Measurements from ENCODE around the gene PIM1. TPM values are rescaled to one million over a fixed set of nuclear protein-coding genes. Genes with fewer than 3 reads are reported as not detected.

Gene PIM1
- total RNA-seq, 1 donor from 2014 or later, result 50.9 TPM

DNA sequence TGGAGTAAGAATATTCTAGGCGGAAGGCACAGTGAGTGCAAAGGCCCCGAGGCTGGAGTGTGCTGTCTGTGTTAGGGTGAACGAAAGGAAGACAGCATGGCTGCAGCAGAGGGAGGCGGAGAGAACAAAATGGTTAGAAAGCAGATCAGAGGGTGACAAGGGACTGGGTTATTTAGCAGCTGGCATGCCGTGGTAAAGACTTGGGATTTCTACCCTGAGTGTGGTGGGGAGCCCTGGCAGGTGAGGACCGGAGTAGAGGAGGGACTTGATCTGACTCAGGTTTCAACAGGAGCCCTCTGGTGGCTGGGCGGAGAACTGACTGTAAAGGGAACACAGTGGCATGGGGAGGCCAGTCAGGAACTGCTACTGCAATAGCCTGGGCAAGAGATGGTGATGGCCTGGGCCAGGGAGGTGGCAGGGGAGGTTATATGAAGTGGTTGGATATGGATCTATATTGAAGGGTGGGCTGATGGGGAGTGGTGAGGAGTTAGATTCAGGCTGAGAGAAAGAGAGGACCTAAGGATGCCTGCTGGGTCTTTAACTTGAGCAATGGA, 38.0 kb downstream of the PIM1 start:
- peak; percentile 87 for DNase-seq (ENCODE audit: low spot score)
- ATAC-seq, result peak; percentile 54
- intact Hi-C loops (cut with DNase I), result no loop called here

DNA sequence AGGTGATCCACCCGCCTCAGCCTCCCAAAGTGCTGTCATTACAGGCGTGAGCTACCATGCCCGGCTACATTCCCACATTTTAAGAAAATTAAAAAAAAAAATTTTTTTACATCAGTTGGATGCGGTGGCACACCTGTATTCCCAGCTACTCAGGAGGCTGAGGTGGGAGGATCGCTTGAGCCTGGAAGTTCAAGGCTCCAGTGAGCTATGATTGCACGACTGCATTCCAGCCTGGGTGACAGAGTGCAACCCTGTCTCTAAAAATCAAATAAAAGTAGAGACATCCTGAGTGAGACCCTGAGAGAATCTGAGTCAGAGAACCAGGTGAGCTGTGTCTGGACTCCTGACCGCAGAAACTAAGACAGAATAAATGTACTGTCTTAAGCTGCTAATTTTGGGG, 38.8 kb downstream of the PIM1 start:
- ATAC-seq, result no peak

DNA sequence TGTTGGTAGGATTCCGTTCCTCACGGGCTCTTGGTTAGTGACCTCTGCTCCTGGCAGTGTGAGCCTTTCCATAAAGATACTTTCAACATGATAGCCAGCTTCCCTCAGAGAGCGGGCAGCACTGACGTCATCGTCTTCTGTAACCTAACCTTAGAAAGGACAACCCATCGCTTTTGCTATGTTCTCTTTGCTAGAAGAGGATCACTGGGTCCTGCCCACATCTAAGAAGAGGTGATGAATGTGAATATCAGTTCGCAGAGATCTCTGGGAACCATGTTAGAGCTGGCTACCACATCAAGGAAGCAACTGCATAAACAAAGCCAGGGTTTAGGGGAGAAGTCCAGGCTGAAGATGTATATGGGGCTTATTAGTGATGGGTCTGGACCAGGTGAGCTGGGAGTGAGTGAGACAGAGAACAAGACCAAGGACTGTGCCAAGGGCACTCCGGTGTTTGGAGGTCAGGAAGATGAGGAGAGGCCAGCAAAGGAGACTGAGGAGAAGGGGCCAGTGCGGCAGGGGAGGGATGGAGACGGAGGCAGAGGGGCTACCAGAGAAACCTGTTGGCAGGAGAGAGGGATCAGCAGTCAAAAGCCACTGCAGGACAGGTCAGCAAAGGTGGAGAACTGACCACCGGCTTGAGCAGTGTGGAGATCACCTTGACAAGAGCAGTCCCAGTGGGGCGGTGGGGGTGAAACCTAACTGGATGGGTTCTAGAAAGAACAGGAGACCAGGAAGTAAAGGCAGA, 39.7 kb downstream of the PIM1 start:
- intact Hi-C loops (cut with DNase I), result no loop called here
- no peak for DNase-seq (ENCODE audit: low spot score)
- ATAC-seq, result peak; percentile 6

More for the DNA sequence above, 38.8 kb downstream of the PIM1 start:
- no peak for DNase-seq (ENCODE audit: low spot score)
- intact Hi-C loops (cut with DNase I), result no loop called here

DNA sequence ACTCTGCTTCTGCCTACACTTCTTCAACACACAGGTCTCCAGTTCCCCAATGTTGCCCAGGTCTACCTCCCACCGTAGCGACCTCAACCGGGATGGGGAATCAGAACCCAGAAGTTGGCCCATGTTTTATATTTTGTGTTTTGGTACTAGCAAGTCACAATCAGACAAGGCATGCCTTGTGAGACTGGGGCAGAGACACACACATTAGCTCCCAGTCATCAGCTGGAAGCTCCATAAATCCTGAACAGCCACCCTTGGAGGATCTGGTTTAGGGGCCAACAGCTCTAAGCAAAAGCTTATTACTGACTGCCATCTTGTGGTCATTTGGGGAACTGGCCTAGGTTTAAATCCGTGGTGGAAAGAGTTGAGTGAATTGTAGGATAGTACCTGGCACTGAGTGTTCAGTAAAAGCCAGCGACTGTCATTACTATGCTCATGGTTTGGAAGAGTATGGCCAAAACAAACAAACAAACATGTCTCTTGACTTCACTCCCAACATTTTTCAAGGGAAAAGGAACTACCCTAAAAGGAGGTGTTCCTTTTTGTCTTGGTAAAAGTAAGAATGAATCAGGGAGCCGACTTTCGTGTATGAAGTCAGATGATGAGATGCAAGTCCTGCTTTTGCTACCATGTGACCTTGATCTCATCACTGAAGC, 40.5 kb downstream of the PIM1 start:
- intact Hi-C loops (cut with DNase I), result no loop called here
- peak; percentile 84 for DNase-seq (ENCODE audit: low spot score)

DNA sequence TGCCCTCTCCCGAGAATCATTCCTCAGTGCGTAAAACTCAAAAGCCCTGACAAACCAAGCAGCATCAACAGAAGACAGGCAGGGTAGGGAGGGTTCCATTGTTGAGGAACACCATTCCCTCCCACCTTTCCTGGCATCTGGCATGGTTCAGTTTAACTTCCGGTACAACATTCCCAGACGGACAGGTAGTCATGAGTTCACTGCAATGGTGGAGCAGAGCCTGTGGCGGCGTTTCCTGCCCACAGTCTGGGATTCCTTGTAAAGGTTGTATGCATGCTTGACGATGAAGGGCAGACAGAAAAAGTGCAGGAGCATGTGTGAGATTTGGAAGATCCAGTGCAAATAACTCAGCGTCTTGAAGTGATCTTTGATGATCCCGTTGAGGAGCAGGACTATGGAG, 42.3 kb downstream of the PIM1 start:
- ATAC-seq (no peak), DNase-seq (ENCODE audit: low spot score) (no peak)
- intact Hi-C loops (cut with DNase I), result no loop called here

More for the DNA sequence above, 40.5 kb downstream of the PIM1 start:
- ATAC-seq, result peak; percentile 84

DNA sequence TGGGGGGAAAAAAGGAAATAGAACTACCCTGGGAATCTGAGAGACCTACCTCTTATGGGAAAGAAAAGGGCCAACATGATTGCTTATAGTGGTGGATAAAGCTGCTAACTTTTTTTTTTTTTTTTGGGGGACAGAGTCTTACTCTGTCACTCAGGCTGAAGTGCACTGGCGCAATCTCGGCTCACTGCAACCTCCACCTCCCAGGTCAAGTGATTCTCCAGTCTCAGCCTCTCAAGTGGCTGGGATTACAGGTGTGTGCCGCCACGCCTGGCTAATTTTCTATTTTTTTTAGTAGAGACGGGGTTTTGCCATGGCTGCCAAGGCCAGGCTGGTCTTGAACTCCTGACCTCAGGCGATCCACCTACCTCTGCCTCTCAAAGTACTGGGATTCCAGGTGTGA, 48.1 kb downstream of the PIM1 start:
- intact Hi-C loops (cut with DNase I), result no loop called here
- no peak for ATAC-seq
- DNase-seq (ENCODE audit: low spot score), result no peak

DNA sequence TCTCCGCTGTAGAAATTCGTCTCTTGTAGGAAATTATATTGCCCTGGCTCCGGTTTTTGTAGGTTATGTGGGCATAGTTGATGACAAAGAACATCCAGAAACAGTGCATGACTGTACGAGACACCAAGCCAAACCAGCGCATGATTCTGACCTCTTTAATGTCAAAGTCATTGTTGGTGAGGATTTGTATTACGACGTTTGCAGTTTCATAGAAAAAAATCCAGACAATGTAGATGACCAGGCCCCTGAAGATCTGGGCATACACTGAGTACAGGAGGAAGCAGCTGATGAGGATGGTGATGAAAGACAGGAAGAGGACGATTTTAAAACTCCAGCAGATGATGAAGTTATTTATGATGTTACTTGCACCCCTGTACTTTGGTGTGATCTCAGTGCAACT, 48.6 kb downstream of the PIM1 start:
- intact Hi-C loops (cut with DNase I), result no loop called here
- DNase-seq (ENCODE audit: low spot score) (no peak), ATAC-seq (no peak)

DNA sequence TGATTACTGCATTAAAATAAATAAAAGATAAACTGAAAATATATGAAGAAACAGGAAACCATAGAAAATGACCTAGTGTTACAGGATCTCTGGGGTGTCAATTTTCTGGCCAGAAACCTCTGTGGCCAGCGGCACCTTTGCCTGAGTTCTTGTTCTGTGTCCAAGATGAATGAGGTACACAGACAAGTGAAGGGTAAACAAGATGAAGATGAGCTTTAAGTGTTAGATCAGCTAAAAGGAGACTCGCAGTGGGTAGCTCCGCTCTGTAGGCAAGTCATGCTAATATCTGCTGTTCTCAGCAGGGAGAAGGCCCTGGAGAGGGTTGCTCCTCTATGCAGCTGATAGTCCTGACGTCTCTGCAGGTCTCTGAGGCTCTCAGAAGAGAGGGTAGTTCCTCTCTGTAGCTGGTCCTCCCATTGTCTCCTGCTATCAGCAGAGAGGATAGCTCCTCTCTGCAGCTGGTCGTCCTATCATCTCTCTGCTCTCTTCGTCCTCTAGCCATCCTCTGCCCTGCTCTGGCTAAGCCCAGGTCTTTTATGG, 51.7 kb downstream of the PIM1 start:
- ATAC-seq, result peak; percentile 48
- intact Hi-C loops (cut with DNase I), result no loop called here
- no peak for DNase-seq (ENCODE audit: low spot score)

DNA sequence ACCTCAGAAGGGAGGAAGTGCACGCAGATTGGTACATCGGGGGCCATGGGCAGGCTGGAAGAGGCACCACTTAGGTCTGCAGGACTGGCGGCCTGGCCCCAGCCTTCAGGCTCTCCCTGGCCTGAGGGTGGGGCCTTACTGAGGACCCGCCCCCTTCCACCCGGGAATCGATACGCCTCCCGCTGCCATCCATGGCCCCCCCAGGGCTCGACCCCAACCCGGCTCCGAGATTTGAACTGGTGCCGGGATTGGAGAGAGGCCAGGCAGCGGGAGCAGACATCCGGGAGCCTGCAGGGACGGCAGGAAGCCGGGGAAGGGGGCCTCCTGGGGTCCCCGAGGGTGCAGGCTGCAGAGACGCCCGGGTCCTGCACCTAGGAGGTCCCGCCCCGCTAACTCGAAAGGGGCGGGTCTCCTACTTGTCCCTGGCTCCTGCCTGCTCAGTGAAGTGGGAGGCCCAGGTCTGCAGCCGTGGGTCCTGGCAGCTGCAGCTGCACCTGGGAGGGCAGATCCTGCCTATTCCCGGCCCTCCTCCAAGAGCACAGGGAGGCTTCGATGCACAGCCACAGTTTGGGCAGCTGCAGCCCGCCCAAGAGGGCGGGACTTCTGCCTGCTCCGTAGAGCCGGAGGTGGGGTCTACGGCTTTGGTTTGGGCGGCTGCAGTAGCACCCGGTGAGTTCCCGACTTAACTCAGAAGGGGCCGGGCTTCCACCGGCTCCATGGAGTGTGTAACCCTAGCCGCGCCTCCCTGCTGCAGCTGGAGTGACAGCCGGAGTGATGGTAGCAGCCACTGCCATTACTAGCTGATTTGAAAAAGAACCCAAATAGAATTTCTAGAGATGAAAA, 52.4 kb downstream of the PIM1 start:
- DNase-seq (ENCODE audit: low spot score), result peak; percentile 75
- intact Hi-C loops (cut with DNase I), result no loop called here
- ATAC-seq, result peak; percentile 93

DNA sequence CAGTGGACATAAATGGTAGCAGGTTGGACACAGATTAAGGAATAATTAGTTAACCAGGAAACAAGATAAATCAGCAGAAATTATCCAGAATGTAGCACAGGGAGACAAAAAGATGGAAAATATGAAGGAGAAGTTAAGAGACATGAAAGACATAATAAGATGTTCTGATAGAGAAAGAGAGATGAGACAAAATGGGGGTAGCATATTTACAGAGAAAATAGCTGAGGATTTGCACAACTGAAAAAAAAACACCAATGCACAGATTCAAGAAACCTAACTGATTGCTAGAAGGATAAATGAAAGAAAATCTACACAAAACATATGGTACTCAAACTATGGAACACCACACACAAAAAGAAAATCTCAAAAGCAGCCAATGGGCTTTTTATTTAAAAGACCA, 53.0 kb downstream of the PIM1 start:
- intact Hi-C loops (cut with DNase I), result no loop called here
- DNase-seq (ENCODE audit: low spot score), result no peak
- ATAC-seq, result no peak

Other genes starting within 250 kb of the PIM1 start
- gene PI16, start 215.4 kb upstream of the PIM1 start, total RNA-seq, result 91.7 TPM
- gene MTCH1, start 184.0 kb upstream of the PIM1 start, total RNA-seq, result 154 TPM
- 19.7 TPM for gene FGD2, start 164.5 kb upstream of the PIM1 start, total RNA-seq
- gene TBC1D22B, start 87.6 kb downstream of the PIM1 start, total RNA-seq, result 10.0 TPM
- gene TMEM217, start 88.0 kb downstream of the PIM1 start, total RNA-seq, result 1.6 TPM
- gene RNF8, start 183.8 kb downstream of the PIM1 start, total RNA-seq, result 15.7 TPM

All from sciatic nerve (tissue), 2 donors.